Uterus (tissue), 4 donors: ENCODE results near the gene CHML. TPM values are rescaled to one million over a fixed set of nuclear protein-coding genes. Genes with fewer than 3 reads are reported as not detected.

Source experiments
- DNase-seq, 2 donors: peaks; one replicate each; pipeline ENCODE4 v3.0.0-alpha.2; 2019 to 2020
- H3K27ac ChIP-seq, 2 donors: fragments of 200-600 bp; sonication (generic); 1 replicate in 1 of 2; 2 replicates in 1 of 2; pipeline ENCODE4 v1.5.1; 2016 to 2018
- H3K27me3 ChIP-seq, 2 donors: fragments of 200-600 bp; sonication (generic); one replicate each; pipeline ENCODE4 v1.5.1; 2018 to 2019; ENCODE audit warnings: control low read depth in 1 of 2
- H3K36me3 ChIP-seq, 2 donors: fragments of 200-600 bp; sonication (generic); one replicate each; pipeline ENCODE4 v1.5.1; 2019; ENCODE audit warnings: control low read depth in 1 of 2
- H3K4me1 ChIP-seq, 2 donors: fragments of 200-600 bp; sonication (generic); one replicate each; pipeline ENCODE4 v1.5.1; 2018 to 2019; ENCODE audit warnings: control low read depth in 1 of 2
- H3K4me3 ChIP-seq, 2 donors: fragments of 200-600 bp; sonication (generic); 1 replicate in 1 of 2; 2 replicates in 1 of 2; pipeline ENCODE4 v1.5.1; 2018 to 2019; ENCODE audit warnings: mild to moderate bottlenecking in 1 of 2
- H3K9me3 ChIP-seq, 2 donors: fragments of 200-600 bp; sonication (generic); one replicate each; pipeline ENCODE4 v1.5.1; 2019; ENCODE audit warnings: control low read depth in 1 of 2
- CTCF ChIP-seq, 4 experiments: fragments of 200-600 bp in 2 of 4; fragments of 450-650 bp in 2 of 4; sonication (generic) in 2 of 4; IDR thresholded peaks; one replicate each; pipeline ENCODE4 v1.5.1; 2016 to 2019; ENCODE audit warnings: antibody characterized with exemption in 4 of 4, mild to moderate bottlenecking in 2 of 4, moderate library complexity in 1 of 4
- POLR2A ChIP-seq, 2 donors: fragments of 450-650 bp; IDR thresholded peaks; one replicate each; pipeline ENCODE4 v1.6.1; 2016; ENCODE audit warnings: antibody characterized with exemption in 2 of 2, mild to moderate bottlenecking in 1 of 2, moderate library complexity in 1 of 2
- intact Hi-C: fragments of 100-400 bp; cut with DNase I; formaldehyde crosslinking; loops from one replicate; pipeline ENCODE4 v1.15.1; 2023; ENCODE audit warnings: low total_unique reads
- total RNA-seq, 4 donors: library from RNA; depleted of rRNA in 3 of 4; stranded (reverse); fragments of >200 nt in 3 of 4; gene quantifications; one replicate each; pipeline versions ENCODE4 v1.1.0 to v1.2.4, GENCODE V29; 2014 to 2023
- donor health status: DM: yes; HTN: yes; CAD: no.

Gene CHML
- total RNA-seq, 4 donors from 2014 or later: 4.9 to 34.6 (median 9.1) TPM

GRCh38 chr1:241612533-241613477 lies 27.4 kb downstream of the CHML start:
- TF ChIP-seq POLR2A (IDR thresholded peaks at IDR 0.05): no peak
- no peak for TF ChIP-seq CTCF (IDR thresholded peaks at IDR 0.05)
- Histone ChIP-seq H3K36me3 (no peaks in the 10 kb centered on the region), H3K27me3 (no peaks in the 10 kb centered on the region), H3K4me1 (no peaks in the 10 kb centered on the region), H3K4me3 (no peak overlapping the region), H3K9me3 (no peaks in the 10 kb centered on the region), H3K27ac (no peak overlapping the region)
- intact Hi-C loops: no loop called here
- peak in 1 of 2 donors; percentile 20 for DNase-seq

GRCh38 chr1:241611736-241612135 lies 28.4 kb downstream of the CHML start:
- Histone ChIP-seq H3K9me3 (no peaks in the 10 kb centered on the region), H3K4me3 (no peak overlapping the region), H3K27ac (no peak overlapping the region), H3K36me3 (no peaks in the 10 kb centered on the region), H3K4me1 (no peaks in the 10 kb centered on the region), H3K27me3 (no peaks in the 10 kb centered on the region)
- intact Hi-C loops: no loop called here
- DNase-seq: no peak
- TF ChIP-seq POLR2A (IDR thresholded peaks at IDR 0.05): no peak
- TF ChIP-seq CTCF (IDR thresholded peaks at IDR 0.05): no peak

GRCh38 chr1:241611063-241611462 lies 29.1 kb downstream of the CHML start:
- no peak overlapping the region for H3K27ac ChIP-seq
- no peak for TF ChIP-seq POLR2A (IDR thresholded peaks at IDR 0.05)
- peak; percentile 56 to 68 (median 62) for TF ChIP-seq CTCF (IDR thresholded peaks at IDR 0.05)
- intact Hi-C loops: no loop called here
- H3K4me3 ChIP-seq: no peak overlapping the region
- no peaks in the 10 kb centered on the region for H3K36me3 ChIP-seq
- H3K9me3 ChIP-seq: no peaks in the 10 kb centered on the region
- H3K27me3 ChIP-seq: no peaks in the 10 kb centered on the region
- no peaks in the 10 kb centered on the region for H3K4me1 ChIP-seq
- DNase-seq: no peak

- TF ChIP-seq POLR2A (IDR thresholded peaks at IDR 0.05): no peak
- TF ChIP-seq CTCF (IDR thresholded peaks at IDR 0.05): no peak
- Histone ChIP-seq H3K27me3 (no peaks in the 10 kb centered on the region), H3K4me1 (no peaks in the 10 kb centered on the region), H3K9me3 (no peaks in the 10 kb centered on the region), H3K27ac (no peak overlapping the region), H3K36me3 (no peaks in the 10 kb centered on the region), H3K4me3 (no peak overlapping the region)
- intact Hi-C loops: no loop called here
- no peak for DNase-seq
Observed at GRCh38 chr1:241610056-241610815, 29.9 kb downstream of the CHML start.
